NCI-H187 (cell line): ENCODE data around the gene TMBIM4.
A peak's percentile ranks its signal among the peaks of the same experiment; 100 is the strongest.

ENCODE experiments used
- DNase-seq, 2 experiments: peaks; one replicate each; lab custom pipeline; 2025; lab: John Stamatoyannopoulos, UW

Gene TMBIM4

DNA sequence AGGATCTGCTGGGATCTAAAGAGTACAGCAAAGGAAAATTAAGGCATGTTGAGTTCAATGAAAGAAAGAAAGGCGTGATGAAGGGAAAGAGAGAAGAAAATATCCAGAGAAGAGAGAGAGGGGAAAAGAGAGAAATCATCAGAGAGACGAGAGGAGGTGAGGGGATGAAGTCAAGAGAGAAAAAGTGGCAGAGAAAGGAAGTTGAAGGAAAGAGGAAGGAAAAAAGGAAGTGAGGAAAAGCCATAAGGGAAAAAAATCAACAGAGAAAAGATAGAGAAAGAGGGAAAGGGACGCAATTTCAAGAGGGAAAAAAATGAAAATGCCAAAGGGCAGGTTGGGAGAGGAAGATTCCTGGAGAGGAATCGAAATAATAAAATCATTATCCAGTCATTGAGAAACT is 79.6 kb downstream of the TMBIM4 start:
- no peak for DNase-seq

DNA sequence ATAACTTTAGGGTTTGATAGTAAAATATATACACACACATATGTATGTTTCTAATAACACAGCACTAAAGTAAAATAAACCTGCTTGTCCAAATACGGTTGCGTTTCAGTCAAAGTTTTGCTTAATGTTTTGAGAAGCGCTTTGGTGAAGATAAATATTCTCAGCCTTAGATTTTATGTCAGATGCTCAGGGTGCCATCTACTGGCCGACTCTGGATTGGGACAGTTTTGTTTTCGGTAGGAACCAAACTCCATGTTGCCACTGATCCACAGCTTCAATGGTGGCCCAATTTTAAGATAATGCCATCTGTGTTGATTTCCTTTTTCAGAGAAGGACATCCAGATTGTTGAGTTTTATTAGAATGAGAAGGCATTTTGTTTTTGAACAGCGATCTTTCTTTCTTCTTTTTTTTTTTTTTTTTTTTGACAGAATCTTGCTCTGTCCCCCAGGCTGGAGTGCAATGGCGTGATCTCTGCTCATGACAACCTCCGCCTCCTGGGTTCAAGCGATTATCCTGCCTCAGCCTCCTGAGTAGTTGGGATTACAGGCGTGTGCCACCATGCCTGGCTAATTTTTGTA is 82.3 kb downstream of the TMBIM4 start:
- peak in 1 of 2 experiments; percentile 4 for DNase-seq

GRCh38 chr12:66085998-66086397 is 83.8 kb downstream of the TMBIM4 start:
- no peak for DNase-seq
